ENCODE results near the gene SHISA8. TPM values are rescaled to one million over a fixed set of nuclear protein-coding genes. Genes with fewer than 3 reads are reported as not detected.
"Not testable (repeated sequence)": the region's sequence is repeated elsewhere in the genome, so short reads cannot be mapped to it uniquely, and the experiment has no call there.

Gene SHISA8
- total RNA-seq (2014; rRNA removed; shearing (Covaris generic)), result 3.2 TPM in 2 replicates

DNA sequence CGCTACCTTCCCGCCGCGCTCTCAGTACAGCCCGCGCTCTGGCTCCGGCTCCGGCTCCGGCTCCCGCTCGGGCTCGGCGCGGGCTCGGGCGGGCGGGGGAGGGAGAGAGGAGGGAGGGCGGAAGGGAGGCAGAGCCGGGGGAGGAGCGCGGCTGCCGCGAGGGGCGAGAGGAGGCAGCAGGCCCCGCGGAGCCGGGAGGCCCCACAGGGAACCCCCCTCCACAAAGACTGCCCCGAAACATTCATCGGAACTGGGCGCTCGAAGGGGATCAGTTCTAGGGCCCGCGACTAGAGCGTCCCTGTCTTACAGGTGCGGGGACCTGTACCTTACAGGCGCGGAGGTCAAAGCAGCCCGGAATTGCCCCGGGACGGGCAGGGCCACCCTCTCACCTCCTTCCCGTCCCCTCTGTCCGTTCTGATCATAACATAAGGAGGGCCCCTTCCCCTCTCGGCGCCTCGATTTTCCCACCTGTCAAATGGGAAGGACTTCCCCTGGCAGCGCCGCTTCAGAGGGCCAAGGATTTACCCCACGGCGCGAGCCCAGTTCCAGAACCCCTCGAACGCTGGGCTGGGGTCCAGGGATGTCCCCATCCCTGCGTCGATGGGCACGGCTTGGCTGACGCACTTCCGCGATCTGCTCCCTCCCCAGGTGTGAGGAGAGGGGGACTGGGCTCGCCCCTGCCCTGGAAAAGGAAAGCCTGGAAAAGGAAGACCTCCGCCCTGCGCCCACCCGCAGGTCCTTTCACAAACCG is at the start of gene SHISA8:
SHISA8 (minus strand) TSS at position 40 of the 751 bp plus-strand sequence. CDS start 407 bp downstream, outside the sequence.
- peak within 1 kb of the TSS; percentile 54 for H3K4me3 ChIP-seq (ENCODE audit: insufficient read depth, low read depth, low read length)
- H3K36me3 ChIP-seq (replicated peaks; ENCODE audit: control insufficient read depth, insufficient read depth, low read length), result no peaks in the 10 kb centered on the region
- peaks cover 77% of the 10 kb centered on the region for H3K27me3 ChIP-seq (ENCODE audit: control insufficient read depth, insufficient read depth, low read length)
- peak; percentile 82 for DNase-seq

DNA sequence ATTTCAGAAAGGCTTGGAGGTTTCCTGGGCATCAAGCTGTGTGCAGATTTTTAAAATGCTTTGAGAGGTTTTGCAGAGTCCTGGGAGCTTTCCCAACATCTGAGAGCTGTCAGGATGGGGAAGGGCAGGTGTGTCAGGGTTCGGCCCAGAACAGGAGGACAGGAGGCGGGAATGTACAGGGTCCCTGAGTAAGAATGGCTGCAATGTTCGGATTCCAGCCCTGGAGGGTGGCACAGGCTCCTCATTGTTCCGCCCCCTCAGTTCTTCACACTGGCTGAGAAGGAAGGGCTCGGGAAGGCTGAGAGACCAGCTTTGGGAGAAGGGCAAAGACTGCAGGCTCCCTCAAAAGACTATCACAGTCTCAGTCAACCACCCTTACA is 49.2 kb upstream of the SHISA8 start:
- DNase-seq, result no peak
- Histone ChIP-seq H3K27me3 (ENCODE audit: control insufficient read depth, insufficient read depth, low read length) (no peaks in the 10 kb centered on the region), H3K36me3 (replicated peaks; ENCODE audit: control insufficient read depth, insufficient read depth, low read length) (no peaks in the 10 kb centered on the region), H3K4me3 (ENCODE audit: insufficient read depth, low read depth, low read length) (no peak overlapping the region)

DNA sequence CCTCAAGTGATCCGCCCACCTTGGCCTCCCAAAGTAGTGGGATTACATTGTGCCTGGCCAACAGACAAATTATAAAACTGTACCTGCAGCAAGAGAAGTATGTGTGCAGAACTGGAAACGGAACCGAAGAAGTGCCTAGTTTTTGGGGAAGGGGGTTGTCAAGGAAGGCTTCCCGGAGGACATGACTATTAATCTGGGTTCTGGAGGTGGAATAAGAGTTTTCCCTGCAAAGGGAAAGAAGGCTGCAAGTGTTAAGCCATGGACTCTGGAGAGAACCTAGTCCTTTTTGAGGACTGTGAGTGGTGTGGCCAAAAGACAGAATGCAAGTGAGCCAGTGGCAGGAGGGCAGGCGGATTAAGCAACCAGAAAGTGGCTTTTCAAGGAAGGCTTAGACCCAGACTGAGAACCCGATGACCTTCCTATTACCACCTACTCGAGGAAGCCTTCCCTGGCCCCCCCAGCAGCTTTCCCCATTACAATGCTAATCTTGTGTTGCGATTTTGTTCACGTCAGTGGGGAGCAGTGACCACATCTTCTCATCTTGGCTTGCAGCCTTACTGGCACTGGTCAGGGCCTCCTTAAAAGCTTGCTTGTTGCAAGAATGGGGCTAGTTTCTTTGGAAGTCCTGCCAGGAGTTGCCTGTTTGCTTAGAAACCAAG is 48.7 kb upstream of the SHISA8 start:
- no peak overlapping the region for H3K4me3 ChIP-seq (ENCODE audit: insufficient read depth, low read depth, low read length)
- DNase-seq, result no peak
- H3K27me3 ChIP-seq (ENCODE audit: control insufficient read depth, insufficient read depth, low read length), result no peaks in the 10 kb centered on the region
- H3K36me3 ChIP-seq (replicated peaks; ENCODE audit: control insufficient read depth, insufficient read depth, low read length), result no peaks in the 10 kb centered on the region

DNA sequence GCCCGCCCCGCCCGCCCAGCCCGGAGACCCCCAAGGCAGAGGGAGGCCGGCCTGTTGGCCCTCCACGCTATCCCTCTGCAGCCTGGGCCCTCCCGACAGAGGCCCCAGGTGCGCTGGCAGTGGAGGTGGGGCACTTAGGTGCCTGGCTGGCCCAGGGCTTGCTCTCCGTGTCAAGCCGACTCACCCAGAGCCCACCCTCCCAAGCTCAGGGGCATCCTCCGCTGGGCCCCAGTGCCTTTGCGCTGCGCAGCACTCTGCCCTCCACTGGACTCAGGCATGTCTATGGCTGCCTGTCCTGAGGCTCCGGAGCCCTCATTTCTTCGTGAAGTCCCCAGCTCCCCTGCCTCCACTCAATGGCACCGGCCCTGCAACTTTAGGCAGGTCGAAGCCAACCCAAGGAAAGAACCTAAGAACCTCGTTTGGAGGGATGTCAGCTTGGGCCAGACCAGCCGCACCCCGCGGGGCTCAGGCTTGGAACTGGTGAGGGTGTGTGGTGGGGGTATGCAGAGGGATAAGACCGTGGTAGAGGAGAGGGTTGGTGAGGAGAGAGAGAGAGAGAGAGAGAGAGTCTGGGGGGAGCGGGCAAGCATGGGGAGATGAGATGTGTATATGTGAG is 43.2 kb upstream of the SHISA8 start:
- H3K36me3 ChIP-seq (replicated peaks; ENCODE audit: control insufficient read depth, insufficient read depth, low read length), result no peaks in the 10 kb centered on the region
- H3K4me3 ChIP-seq (ENCODE audit: insufficient read depth, low read depth, low read length), result peak overlapping the region; percentile 32; the same call in 1 of the 2 replicates
- DNase-seq, result no peak
- H3K27me3 ChIP-seq (ENCODE audit: control insufficient read depth, insufficient read depth, low read length), result no peaks in the 10 kb centered on the region; the same call in 1 of the 2 replicates

DNA sequence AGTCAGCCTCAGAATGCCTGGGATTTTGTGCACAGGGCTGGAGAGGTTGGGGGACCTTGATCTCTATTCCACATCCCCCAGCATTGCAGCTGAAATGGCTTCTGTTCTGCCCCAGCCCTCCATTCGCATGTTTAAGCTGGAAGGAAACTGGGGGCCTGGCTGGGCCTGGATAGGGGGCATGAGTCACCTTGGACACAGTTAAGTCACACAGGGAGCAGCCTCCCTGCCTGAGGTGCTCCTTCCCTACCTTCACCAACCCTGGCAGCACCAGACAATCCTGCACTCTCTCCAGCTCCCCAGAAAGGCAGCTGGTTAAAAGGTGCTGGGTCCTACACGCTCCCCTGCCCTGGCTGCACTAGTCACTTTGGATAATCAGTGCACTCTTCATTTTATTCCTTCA is 37.8 kb upstream of the SHISA8 start:
- Histone ChIP-seq H3K36me3 (replicated peaks; ENCODE audit: control insufficient read depth, insufficient read depth, low read length) (no peaks in the 10 kb centered on the region), H3K4me3 (ENCODE audit: insufficient read depth, low read depth, low read length) (no peak overlapping the region), H3K27me3 (ENCODE audit: control insufficient read depth, insufficient read depth, low read length) (no peaks in the 10 kb centered on the region; the same call in 1 of the 2 replicates)
- no peak for DNase-seq

DNA sequence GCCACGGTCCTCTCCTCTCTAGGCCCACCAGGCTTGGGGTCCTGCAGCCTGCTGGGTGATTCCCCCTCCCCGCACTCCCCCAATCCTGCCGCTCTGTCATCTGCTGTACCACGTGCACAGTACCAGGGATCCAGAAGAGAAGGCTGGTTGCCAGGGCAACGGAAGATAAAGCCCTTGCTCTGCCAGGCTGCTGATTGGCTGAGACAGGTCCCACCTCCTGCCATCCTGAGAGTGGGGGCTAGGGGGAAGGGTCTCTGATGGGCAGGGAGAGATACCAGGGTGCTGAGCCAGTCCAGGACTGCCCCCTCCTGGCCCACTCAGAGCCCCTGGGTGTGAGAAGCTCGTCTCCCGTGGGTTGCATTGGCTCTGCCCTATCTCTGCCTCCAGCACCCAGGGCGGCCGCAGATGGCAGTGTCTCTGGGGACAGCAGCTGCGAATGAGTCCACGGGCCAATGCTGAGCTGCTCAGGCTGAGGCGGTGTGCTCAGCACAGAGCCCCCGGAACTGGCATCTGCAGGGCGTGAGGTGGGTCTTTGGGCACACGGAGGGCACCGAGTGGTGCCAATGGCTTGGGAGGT is 37.1 kb upstream of the SHISA8 start, which contains the start of gene SMIM45:
SMIM45 (plus strand) TSS at position 253 of the 577 bp plus-strand sequence.
- Histone ChIP-seq H3K4me3 (ENCODE audit: insufficient read depth, low read depth, low read length) (no peak within 1 kb of the TSS), H3K27me3 (ENCODE audit: control insufficient read depth, insufficient read depth, low read length) (no peaks in the 10 kb centered on the region), H3K36me3 (replicated peaks; ENCODE audit: control insufficient read depth, insufficient read depth, low read length) (no peaks in the 10 kb centered on the region)
- peak; percentile 87 for DNase-seq

DNA sequence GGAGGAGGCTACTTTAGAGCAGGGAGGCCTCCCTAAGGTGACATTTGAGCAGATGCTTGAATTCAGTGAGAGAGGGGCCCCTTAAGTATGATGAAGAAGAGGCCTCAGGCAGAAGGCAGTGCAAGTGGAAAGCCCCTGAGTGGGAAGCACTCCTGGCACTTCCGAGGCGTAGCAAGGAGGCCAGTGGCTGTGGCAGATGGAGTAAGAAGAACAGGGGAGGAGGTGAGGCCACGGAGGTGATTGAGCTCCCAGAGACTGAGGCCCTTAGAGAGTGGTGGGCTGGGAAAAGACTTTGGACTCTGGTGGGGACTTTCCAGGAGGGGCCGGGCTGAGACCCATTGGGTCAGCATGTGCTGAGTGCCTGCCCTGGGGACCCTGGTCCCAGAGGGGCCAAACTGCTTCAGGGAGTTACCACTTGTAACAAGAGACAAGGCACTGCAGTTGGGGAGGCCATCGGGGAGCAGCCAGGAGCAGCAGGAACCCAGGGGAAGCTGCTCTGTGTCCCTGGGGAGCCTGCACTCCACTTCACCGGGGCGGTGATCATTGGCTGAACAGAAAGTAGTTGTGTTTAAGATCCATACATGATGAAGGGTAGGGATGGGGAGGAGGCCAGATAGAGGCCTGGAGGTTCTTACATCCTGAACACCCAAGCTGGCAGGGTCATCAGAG is 34.6 kb upstream of the SHISA8 start:
- DNase-seq, result no peak
- Histone ChIP-seq H3K27me3 (ENCODE audit: control insufficient read depth, insufficient read depth, low read length) (no peaks in the 10 kb centered on the region), H3K4me3 (ENCODE audit: insufficient read depth, low read depth, low read length) (no peak overlapping the region), H3K36me3 (replicated peaks; ENCODE audit: control insufficient read depth, insufficient read depth, low read length) (peaks cover 8% of the 10 kb centered on the region)

DNA sequence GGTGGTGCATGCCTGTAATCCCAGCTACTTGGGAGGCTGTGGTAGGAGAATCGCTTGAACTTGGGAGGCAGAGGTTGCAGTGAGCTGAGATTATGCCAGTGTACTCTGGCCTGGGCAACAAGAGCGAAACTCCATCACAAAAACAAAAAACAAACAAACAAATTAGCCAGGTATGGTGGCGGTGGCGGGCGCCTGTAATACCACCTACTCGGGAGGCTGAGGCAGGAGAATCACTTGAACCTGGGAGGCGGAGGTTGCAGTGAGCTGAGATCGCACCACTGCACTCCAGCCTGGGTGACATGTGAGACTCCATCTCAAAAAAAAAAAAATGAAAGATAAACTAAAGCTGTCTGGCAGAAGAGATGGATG is 34.0 kb upstream of the SHISA8 start:
- H3K4me3 ChIP-seq (ENCODE audit: insufficient read depth, low read depth, low read length); DNase-seq; H3K36me3 ChIP-seq (replicated peaks; ENCODE audit: control insufficient read depth, insufficient read depth, low read length); H3K27me3 ChIP-seq (ENCODE audit: control insufficient read depth, insufficient read depth, low read length): not testable (repeated sequence)

DNA sequence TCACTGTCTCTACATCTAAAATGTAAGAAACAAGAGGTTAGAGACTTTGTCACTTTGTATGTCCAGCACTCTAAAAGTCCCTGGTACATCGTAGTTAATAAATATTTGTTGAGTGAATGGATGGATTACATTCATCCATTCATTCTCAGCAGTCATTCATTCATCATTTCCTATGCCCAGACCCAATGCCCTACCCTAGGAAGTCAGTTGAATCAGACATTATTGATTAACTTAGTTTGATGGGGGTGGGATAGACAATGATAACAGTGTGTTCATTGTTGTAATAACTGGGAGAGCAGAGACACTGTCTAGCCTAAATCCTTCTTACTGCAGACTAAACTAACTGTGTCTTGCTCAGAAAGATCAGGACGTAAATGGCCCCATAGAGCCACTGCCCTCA is 33.3 kb upstream of the SHISA8 start:
- Histone ChIP-seq H3K36me3 (replicated peaks; ENCODE audit: control insufficient read depth, insufficient read depth, low read length) (peaks cover 13% of the 10 kb centered on the region), H3K4me3 (ENCODE audit: insufficient read depth, low read depth, low read length) (no peak overlapping the region), H3K27me3 (ENCODE audit: control insufficient read depth, insufficient read depth, low read length) (no peaks in the 10 kb centered on the region)
- DNase-seq, result no peak

DNA sequence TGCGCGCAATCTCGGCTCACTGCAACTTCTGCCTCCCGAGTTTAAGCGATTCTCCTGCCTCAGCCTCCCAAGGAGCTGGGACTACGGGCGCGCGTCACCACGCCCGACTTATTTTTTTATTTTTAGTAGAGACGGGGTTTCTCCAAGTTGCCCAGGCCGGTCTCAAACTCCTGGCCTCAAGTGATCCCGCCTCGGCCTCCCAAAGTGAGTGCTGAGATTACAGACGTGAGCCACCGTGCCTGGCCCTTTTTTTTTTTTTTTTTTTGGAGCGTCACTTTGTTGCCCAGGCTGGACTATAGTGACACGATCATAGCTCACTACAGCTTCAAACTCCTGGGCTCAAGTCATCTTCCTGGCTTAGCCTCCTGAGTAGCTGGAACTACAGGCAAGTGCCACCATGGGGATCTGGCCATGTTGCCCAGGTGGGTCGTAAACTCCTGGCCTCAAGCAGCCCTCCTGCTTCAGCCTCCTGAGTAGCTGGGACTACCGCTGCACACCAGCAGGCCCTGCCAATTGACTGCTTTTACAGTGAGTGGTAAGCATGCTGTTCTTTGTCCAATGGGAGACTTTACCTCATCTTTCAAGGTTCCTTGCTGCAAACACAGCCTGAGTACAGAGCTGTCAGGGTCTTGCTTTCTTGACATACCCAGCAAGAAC is 32.7 kb upstream of the SHISA8 start:
- Histone ChIP-seq H3K4me3 (ENCODE audit: insufficient read depth, low read depth, low read length) (peak overlapping the region; percentile 85; the same call in 1 of the 2 replicates), H3K27me3 (ENCODE audit: control insufficient read depth, insufficient read depth, low read length) (no peaks in the 10 kb centered on the region), H3K36me3 (replicated peaks; ENCODE audit: control insufficient read depth, insufficient read depth, low read length) (peaks cover 17% of the 10 kb centered on the region)
- DNase-seq, result no peak

DNA sequence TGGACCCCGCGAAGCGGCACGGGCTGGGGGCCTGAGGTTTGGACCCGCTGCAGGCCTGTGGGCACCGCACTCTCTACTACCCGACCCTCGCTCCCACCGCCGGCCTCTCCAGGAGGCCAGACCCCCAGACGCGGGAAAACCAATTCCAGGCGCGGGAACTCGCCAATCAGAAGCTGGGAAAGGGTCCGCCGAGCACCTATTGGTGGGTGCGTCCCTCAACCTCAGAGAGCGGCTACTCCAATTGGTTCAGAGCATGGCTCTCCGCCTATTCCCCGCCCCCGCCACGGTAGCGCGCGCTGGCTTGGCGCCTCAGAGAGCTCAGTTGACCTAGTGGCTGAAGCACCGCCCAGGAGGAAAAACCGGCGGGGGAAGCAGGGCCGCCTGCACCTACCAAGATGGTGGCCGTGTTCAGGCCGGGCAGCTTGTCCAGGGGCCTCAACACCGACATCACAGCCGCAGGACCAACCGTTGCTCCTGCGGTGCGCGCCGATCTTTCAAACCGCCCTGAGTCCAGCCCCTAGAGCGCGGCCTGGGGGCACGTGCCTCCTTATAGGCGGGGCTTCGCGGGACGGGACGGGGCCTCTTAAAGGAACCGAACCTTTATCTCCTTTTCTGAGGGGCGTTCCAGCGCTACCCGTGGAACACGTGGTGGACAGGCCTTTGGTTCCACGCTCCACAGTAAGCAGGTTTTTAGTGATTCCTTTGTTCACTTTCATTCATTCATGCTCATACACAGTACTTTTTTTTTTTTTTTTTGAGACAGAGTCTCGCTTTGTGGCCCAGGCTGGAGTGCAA is 32.0 kb upstream of the SHISA8 start, which contains the start of gene CENPM:
CENPM (minus strand) TSS at position 524 of the 795 bp plus-strand sequence; CDS start at position 448, 76 bp downstream.
- peak; percentile 97 for DNase-seq
- H3K4me3 ChIP-seq (ENCODE audit: insufficient read depth, low read depth, low read length), result peak within 1 kb of the TSS; percentile 85
- peaks cover 18% of the 10 kb centered on the region for H3K36me3 ChIP-seq (replicated peaks; ENCODE audit: control insufficient read depth, insufficient read depth, low read length)
- H3K27me3 ChIP-seq (ENCODE audit: control insufficient read depth, insufficient read depth, low read length), result no peaks in the 10 kb centered on the region

DNA sequence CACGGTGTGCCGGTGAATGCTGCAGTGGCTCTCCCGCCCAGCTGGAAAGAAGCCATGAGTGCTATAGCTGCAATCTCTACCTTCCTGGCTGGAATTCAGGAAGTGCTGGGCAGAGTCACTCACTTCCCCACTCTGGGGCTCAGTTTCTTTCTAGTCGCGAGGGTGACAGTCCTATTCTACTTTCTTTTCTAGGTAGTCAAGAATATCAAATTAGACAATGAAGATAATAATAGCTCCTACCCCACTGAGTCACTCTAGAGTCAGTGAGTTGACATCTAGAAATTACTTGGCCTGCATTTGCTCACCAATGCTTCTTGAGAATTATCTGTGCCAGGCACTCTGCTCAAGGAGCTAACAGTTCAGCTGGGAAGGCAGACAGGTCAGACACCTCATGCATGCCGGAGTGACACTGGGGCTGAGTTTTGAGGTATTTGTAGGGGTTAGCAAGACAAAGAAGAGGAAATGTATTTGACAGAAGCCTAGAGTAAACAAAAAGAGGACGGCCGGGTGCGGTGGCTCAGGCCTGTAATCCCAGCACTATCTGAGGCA is 28.9 kb upstream of the SHISA8 start:
- Histone ChIP-seq H3K4me3 (ENCODE audit: insufficient read depth, low read depth, low read length) (no peak overlapping the region), H3K27me3 (ENCODE audit: control insufficient read depth, insufficient read depth, low read length) (no peaks in the 10 kb centered on the region), H3K36me3 (replicated peaks; ENCODE audit: control insufficient read depth, insufficient read depth, low read length) (peaks cover 31% of the 10 kb centered on the region)
- DNase-seq, result no peak

Measured in H7 (cell line).